Uterus (tissue), 4 donors: ENCODE results near the gene ZHX3. TPM values are rescaled to one million over a fixed set of nuclear protein-coding genes. Genes with fewer than 3 reads are reported as not detected.

Experiments used
- DNase-seq, 2 donors: peaks; one replicate each; pipeline ENCODE4 v3.0.0-alpha.2; 2019 to 2020
- H3K27ac ChIP-seq, 2 donors: fragments of 200-600 bp; sonication (generic); 1 replicate in 1 of 2; 2 replicates in 1 of 2; pipeline ENCODE4 v1.5.1; 2016 to 2018
- H3K27me3 ChIP-seq, 2 donors: fragments of 200-600 bp; sonication (generic); one replicate each; pipeline ENCODE4 v1.5.1; 2018 to 2019; ENCODE audit warnings: control low read depth in 1 of 2
- H3K36me3 ChIP-seq, 2 donors: fragments of 200-600 bp; sonication (generic); one replicate each; pipeline ENCODE4 v1.5.1; 2019; ENCODE audit warnings: control low read depth in 1 of 2
- H3K4me1 ChIP-seq, 2 donors: fragments of 200-600 bp; sonication (generic); one replicate each; pipeline ENCODE4 v1.5.1; 2018 to 2019; ENCODE audit warnings: control low read depth in 1 of 2
- H3K4me3 ChIP-seq, 2 donors: fragments of 200-600 bp; sonication (generic); 1 replicate in 1 of 2; 2 replicates in 1 of 2; pipeline ENCODE4 v1.5.1; 2018 to 2019; ENCODE audit warnings: mild to moderate bottlenecking in 1 of 2
- H3K9me3 ChIP-seq, 2 donors: fragments of 200-600 bp; sonication (generic); one replicate each; pipeline ENCODE4 v1.5.1; 2019; ENCODE audit warnings: control low read depth in 1 of 2
- CTCF ChIP-seq, 4 experiments: fragments of 200-600 bp in 2 of 4; fragments of 450-650 bp in 2 of 4; sonication (generic) in 2 of 4; IDR thresholded peaks; one replicate each; pipeline ENCODE4 v1.5.1; 2016 to 2019; ENCODE audit warnings: antibody characterized with exemption in 4 of 4, mild to moderate bottlenecking in 2 of 4, moderate library complexity in 1 of 4
- POLR2A ChIP-seq, 2 donors: fragments of 450-650 bp; IDR thresholded peaks; one replicate each; pipeline ENCODE4 v1.6.1; 2016; ENCODE audit warnings: antibody characterized with exemption in 2 of 2, mild to moderate bottlenecking in 1 of 2, moderate library complexity in 1 of 2
- intact Hi-C: fragments of 100-400 bp; cut with DNase I; formaldehyde crosslinking; loops from one replicate; pipeline ENCODE4 v1.15.1; 2023; ENCODE audit warnings: low total_unique reads
- total RNA-seq, 4 donors: library from RNA; depleted of rRNA in 3 of 4; stranded (reverse); fragments of >200 nt in 3 of 4; gene quantifications; one replicate each; pipeline versions ENCODE4 v1.1.0 to v1.2.4, GENCODE V29; 2014 to 2023
- donor health status: DM: yes; HTN: yes; CAD: no.

The ZHX3 gene
- total RNA-seq, 4 donors from 2014 or later: 18.7 to 85.2 (median 25.0) TPM

DNA sequence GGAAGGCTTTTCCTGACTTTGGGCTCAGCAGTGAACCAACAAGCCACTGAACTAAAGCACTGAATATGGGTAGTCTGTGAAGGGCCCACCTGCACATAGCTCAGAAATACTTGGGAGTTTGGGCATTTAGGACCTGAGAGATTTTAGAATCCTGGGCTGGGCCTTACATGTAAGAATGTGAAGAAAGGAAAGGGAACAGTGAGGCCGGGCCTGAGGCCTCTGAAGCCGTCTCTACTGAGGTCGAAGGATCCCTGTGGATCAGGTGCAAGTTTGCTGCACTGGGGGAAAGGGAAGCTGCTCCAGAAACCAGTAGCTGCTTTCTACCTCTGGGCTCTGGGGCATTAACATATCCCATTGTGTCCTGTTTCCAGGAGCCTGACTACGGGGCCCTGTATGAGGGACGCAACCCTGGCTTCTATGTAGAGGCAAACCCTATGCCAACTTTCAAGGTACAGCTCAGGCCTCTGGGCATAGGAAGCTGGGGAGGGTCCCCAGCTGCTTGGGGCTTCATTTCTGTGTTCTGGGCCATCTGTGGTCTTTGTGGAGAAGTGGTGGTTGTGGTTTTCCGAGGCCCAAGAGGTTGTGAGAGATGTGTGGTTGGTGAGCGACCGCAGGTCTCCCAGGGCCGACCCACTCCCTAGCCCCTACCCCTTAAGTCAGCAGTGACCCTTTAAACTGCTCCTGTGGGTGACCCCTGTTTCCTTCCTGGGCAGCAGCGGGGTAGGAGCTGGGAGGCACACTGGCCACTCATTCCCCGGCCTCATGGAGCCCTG lies 149.9 kb downstream of the ZHX3 start:
- TF ChIP-seq CTCF (IDR thresholded peaks at IDR 0.05) (no peak), POLR2A (IDR thresholded peaks at IDR 0.05) (no peak)
- H3K36me3 ChIP-seq: no peaks in the 10 kb centered on the region
- peaks cover 0 to 1% of the 10 kb centered on the region in 2 donors for H3K4me1 ChIP-seq
- no peak overlapping the region for H3K27ac ChIP-seq
- no peak overlapping the region for H3K4me3 ChIP-seq
- H3K27me3 ChIP-seq: no peaks in the 10 kb centered on the region
- DNase-seq: no peak
- no peaks in the 10 kb centered on the region for H3K9me3 ChIP-seq
- intact Hi-C loops: no loop called here

GRCh38 chr20:41167118-41167470 lies 150.4 kb downstream of the ZHX3 start:
- DNase-seq: no peak
- Histone ChIP-seq H3K27ac (no peak overlapping the region), H3K36me3 (no peaks in the 10 kb centered on the region), H3K4me3 (no peak overlapping the region), H3K4me1 (no peaks in the 10 kb centered on the region), H3K9me3 (no peaks in the 10 kb centered on the region), H3K27me3 (no peaks in the 10 kb centered on the region)
- intact Hi-C loops: no loop called here
- TF ChIP-seq POLR2A (IDR thresholded peaks at IDR 0.05) (no peak), CTCF (IDR thresholded peaks at IDR 0.05) (no peak)

GRCh38 chr20:41166201-41167117 lies 151.1 kb downstream of the ZHX3 start:
- DNase-seq: no peak
- Histone ChIP-seq H3K9me3 (no peaks in the 10 kb centered on the region), H3K27ac (no peak overlapping the region), H3K36me3 (no peaks in the 10 kb centered on the region), H3K4me3 (no peak overlapping the region), H3K4me1 (no peaks in the 10 kb centered on the region), H3K27me3 (no peaks in the 10 kb centered on the region)
- intact Hi-C loops: no loop called here
- TF ChIP-seq POLR2A (IDR thresholded peaks at IDR 0.05) (no peak), CTCF (IDR thresholded peaks at IDR 0.05) (no peak)

GRCh38 chr20:41165001-41165882 lies 152.3 kb downstream of the ZHX3 start:
- TF ChIP-seq CTCF (IDR thresholded peaks at IDR 0.05): no peak
- TF ChIP-seq POLR2A (IDR thresholded peaks at IDR 0.05): no peak
- H3K27ac ChIP-seq: no peak overlapping the region
- no peaks in the 10 kb centered on the region for H3K27me3 ChIP-seq
- H3K4me1 ChIP-seq: no peaks in the 10 kb centered on the region
- no peaks in the 10 kb centered on the region for H3K9me3 ChIP-seq
- H3K36me3 ChIP-seq: no peaks in the 10 kb centered on the region
- H3K4me3 ChIP-seq: no peak overlapping the region
- intact Hi-C loops: no loop called here
- no peak for DNase-seq
